K562 (cell line): ENCODE measurements around the gene YPEL4. TPM values are rescaled to one million over a fixed set of nuclear protein-coding genes. Genes with fewer than 3 reads are reported as not detected.

ENCODE experiments used
- DIDO1 ChIP-seq: fragments of 450-650 bp; IDR thresholded peaks from 2 replicates; pipeline ENCODE4 v1.6.1; 2016; ENCODE audit warnings: low read depth, missing biosample characterization, missing genetic modification characterization
- NCOA2 ChIP-seq, 2 experiments: fragments of 450-650 bp; IDR thresholded peaks; 2 replicates each; pipeline ENCODE4 v1.6.1; 2018; ENCODE audit warnings: mild to moderate bottlenecking in 2 of 2, moderate library complexity in 1 of 2; ENCODE audit not compliant: partially characterized antibody in 2 of 2
- OTX1 ChIP-seq: fragments of 450-650 bp; formaldehyde crosslinking; IDR thresholded peaks from 2 replicates; pipeline ENCODE4 v1.4.0; 2022; ENCODE audit warnings: mild to moderate bottlenecking
- PHF20 ChIP-seq: fragments of 450-650 bp; IDR thresholded peaks from 2 replicates; pipeline ENCODE4 v1.6.1; 2018; ENCODE audit not compliant: partially characterized antibody
- polyA plus RNA-seq, 8 experiments: library from polyadenylated mRNA; depleted of rRNA in 4 of 8; stranded (reverse) in 5 of 8; unstranded in 3 of 8; fragments of >200 nt; fragmentation: Nextera tagmentation in 2 of 8; fragmentation: Illumina TruSeq in 1 of 8; extraction: Ambion mirVana in 2 of 8; extraction: Trizol in 1 of 8; gene quantifications; 2 replicates each; pipeline versions ENCODE4 v1.2.1 to v1.2.3, GENCODE V29; 2011 to 2014; ENCODE audit warnings: inconsistent platforms in 1 of 8, missing spikeins in 1 of 8
- total RNA-seq, 7 experiments: library from RNA; depleted of rRNA in 6 of 7; stranded (reverse); fragments of >200 nt in 6 of 7; fragmentation: Illumina TruSeq in 2 of 7; extraction: Trizol in 2 of 7; gene quantifications; 2 replicates each; pipeline versions ENCODE4 v1.2.1 to v1.2.3, GENCODE V29; 2011 to 2021; ENCODE audit warnings: low replicate concordance in 1 of 7
- TF ChIP-seq, protein P1 (sequence below), 2 experiments: fragments of 450-650 bp in 1 of 2; sonication (generic) in 1 of 2; formaldehyde crosslinking in 1 of 2; IDR thresholded peaks; 2 replicates each; pipeline versions ENCODE4 v1.7.1 to v1.9.0; 2016 to 2022; ENCODE audit warnings: inconsistent platforms in 1 of 2, mild to moderate bottlenecking in 1 of 2, missing genetic modification reagents in 1 of 2
- TF ChIP-seq, protein P2 (sequence below): fragments of 200-800 bp; sonication (Bioruptor generic); IDR thresholded peaks from 2 replicates; pipeline ENCODE4 v1.6.1; 2016; ENCODE audit warnings: missing genetic modification characterization, missing compliant biosample characterization
- TF ChIP-seq, protein P3 (sequence below): fragments of 450-650 bp; formaldehyde crosslinking; IDR thresholded peaks from 2 replicates; pipeline ENCODE4 v1.4.0; 2020; ENCODE audit warnings: mild to moderate bottlenecking, moderate library complexity
- TF ChIP-seq, protein P4 (sequence below), 2 experiments: fragments of 450-650 bp; conservative IDR thresholded peaks; 2 replicates each; pipeline ENCODE4 v1.6.1; 2017; ENCODE audit warnings: mild to moderate bottlenecking in 2 of 2, moderate library complexity in 2 of 2

YPEL4 gene
- total and polyA plus RNA-seq, 9 of the 15 experiments (the other 6 are each of a cell fraction or from before 2014, with no cell fraction given): 0.07 to 1.4 (median 0.40) TPM; not detected in 2

DNA sequence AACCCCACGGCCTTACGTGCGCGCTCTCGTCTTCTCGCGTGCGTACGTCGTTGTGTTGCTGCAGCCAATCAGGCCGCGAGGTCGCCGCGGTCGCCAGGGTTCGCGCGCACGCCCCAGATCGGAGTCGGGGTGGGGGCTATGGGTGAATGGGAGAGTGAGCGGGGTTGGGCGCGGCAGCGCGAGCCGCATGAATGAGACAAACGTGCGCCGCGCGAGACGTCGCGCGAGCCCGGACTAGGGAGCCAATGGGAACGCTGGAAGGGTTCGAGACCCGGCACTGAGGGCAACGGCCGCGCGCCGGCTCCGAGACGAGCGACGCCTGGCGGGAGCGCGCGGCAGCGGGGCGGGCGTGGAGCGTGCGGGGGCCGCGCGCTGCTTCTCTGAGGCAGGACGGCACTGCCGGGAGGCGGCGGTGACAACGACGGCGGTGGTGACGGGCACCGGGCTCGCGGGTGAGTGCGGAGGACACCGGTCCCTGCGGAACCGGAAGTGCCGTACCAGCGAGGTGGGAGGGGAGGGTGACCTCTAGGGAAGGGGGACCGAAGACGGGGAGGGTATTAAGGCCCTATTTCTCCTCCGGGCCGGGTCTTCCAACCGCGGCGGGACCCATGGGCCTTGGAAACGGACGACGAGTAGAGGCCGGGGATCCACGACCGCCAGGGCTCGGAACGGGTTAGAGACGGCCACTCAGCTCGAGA is 18.2 kb upstream of the YPEL4 start, which contains the start of gene ZDHHC5 (continued):
- TF ChIP-seq, protein P1, sequence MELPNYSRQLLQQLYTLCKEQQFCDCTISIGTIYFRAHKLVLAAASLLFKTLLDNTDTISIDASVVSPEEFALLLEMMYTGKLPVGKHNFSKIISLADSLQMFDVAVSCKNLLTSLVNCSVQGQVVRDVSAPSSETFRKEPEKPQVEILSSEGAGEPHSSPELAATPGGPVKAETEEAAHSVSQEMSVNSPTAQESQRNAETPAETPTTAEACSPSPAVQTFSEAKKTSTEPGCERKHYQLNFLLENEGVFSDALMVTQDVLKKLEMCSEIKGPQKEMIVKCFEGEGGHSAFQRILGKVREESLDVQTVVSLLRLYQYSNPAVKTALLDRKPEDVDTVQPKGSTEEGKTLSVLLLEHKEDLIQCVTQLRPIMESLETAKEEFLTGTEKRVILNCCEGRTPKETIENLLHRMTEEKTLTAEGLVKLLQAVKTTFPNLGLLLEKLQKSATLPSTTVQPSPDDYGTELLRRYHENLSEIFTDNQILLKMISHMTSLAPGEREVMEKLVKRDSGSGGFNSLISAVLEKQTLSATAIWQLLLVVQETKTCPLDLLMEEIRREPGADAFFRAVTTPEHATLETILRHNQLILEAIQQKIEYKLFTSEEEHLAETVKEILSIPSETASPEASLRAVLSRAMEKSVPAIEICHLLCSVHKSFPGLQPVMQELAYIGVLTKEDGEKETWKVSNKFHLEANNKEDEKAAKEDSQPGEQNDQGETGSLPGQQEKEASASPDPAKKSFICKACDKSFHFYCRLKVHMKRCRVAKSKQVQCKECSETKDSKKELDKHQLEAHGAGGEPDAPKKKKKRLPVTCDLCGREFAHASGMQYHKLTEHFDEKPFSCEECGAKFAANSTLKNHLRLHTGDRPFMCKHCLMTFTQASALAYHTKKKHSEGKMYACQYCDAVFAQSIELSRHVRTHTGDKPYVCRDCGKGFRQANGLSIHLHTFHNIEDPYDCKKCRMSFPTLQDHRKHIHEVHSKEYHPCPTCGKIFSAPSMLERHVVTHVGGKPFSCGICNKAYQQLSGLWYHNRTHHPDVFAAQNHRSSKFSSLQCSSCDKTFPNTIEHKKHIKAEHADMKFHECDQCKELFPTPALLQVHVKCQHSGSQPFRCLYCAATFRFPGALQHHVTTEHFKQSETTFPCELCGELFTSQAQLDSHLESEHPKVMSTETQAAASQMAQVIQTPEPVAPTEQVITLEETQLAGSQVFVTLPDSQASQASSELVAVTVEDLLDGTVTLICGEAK (IDR thresholded peaks at IDR 0.05): peak; percentile 83
- TF ChIP-seq, protein P1 (CRISPR knock-in tag; IDR thresholded peaks at IDR 0.05): no peak
- TF ChIP-seq, protein P2, sequence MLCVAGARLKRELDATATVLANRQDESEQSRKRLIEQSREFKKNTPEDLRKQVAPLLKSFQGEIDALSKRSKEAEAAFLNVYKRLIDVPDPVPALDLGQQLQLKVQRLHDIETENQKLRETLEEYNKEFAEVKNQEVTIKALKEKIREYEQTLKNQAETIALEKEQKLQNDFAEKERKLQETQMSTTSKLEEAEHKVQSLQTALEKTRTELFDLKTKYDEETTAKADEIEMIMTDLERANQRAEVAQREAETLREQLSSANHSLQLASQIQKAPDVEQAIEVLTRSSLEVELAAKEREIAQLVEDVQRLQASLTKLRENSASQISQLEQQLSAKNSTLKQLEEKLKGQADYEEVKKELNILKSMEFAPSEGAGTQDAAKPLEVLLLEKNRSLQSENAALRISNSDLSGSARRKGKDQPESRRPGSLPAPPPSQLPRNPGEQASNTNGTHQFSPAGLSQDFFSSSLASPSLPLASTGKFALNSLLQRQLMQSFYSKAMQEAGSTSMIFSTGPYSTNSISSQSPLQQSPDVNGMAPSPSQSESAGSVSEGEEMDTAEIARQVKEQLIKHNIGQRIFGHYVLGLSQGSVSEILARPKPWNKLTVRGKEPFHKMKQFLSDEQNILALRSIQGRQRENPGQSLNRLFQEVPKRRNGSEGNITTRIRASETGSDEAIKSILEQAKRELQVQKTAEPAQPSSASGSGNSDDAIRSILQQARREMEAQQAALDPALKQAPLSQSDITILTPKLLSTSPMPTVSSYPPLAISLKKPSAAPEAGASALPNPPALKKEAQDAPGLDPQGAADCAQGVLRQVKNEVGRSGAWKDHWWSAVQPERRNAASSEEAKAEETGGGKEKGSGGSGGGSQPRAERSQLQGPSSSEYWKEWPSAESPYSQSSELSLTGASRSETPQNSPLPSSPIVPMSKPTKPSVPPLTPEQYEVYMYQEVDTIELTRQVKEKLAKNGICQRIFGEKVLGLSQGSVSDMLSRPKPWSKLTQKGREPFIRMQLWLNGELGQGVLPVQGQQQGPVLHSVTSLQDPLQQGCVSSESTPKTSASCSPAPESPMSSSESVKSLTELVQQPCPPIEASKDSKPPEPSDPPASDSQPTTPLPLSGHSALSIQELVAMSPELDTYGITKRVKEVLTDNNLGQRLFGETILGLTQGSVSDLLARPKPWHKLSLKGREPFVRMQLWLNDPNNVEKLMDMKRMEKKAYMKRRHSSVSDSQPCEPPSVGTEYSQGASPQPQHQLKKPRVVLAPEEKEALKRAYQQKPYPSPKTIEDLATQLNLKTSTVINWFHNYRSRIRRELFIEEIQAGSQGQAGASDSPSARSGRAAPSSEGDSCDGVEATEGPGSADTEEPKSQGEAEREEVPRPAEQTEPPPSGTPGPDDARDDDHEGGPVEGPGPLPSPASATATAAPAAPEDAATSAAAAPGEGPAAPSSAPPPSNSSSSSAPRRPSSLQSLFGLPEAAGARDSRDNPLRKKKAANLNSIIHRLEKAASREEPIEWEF: no peak
- TF ChIP-seq, protein P3, sequence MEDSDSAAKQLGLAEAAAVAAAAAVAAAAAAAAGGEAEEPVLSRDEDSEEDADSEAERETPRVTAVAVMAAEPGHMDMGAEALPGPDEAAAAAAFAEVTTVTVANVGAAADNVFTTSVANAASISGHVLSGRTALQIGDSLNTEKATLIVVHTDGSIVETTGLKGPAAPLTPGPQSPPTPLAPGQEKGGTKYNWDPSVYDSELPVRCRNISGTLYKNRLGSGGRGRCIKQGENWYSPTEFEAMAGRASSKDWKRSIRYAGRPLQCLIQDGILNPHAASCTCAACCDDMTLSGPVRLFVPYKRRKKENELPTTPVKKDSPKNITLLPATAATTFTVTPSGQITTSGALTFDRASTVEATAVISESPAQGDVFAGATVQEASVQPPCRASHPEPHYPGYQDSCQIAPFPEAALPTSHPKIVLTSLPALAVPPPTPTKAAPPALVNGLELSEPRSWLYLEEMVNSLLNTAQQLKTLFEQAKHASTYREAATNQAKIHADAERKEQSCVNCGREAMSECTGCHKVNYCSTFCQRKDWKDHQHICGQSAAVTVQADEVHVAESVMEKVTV (CRISPR knock-in tag): no peak
- TF ChIP-seq PHF20: peak; percentile 47
- TF ChIP-seq, protein P4, sequence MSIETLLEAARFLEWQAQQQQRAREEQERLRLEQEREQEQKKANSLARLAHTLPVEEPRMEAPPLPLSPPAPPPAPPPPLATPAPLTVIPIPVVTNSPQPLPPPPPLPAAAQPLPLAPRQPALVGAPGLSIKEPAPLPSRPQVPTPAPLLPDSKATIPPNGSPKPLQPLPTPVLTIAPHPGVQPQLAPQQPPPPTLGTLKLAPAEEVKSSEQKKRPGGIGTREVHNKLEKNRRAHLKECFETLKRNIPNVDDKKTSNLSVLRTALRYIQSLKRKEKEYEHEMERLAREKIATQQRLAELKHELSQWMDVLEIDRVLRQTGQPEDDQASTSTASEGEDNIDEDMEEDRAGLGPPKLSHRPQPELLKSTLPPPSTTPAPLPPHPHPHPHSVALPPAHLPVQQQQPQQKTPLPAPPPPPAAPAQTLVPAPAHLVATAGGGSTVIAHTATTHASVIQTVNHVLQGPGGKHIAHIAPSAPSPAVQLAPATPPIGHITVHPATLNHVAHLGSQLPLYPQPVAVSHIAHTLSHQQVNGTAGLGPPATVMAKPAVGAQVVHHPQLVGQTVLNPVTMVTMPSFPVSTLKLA (conservative IDR thresholded peaks at IDR 0.05): peak; percentile 72 to 85
- TF ChIP-seq NCOA2 (IDR thresholded peaks at IDR 0.05; ENCODE audit: partially characterized antibody in 2 of 2): no peak
- no peak for TF ChIP-seq DIDO1 (tag)
- 0 out of 2 replicates have a peak, but pooled peaks have one; percentile 41 for TF ChIP-seq OTX1 (CRISPR knock-in tag)
